Heart left ventricle (tissue), 13 donors: ENCODE data around the gene TACC3.

Experiments
- POLR2A ChIP-seq, 2 donors: fragments of 450-650 bp; IDR thresholded peaks; one replicate each; pipeline ENCODE4 v1.6.1; 2017; ENCODE audit warnings: antibody characterized with exemption in 2 of 2, mild to moderate bottlenecking in 2 of 2, moderate library complexity in 2 of 2
- TF ChIP-seq, protein P1 (sequence below), 12 donors: fragments of 200-600 bp; sonication (generic) in 4 of 12; IDR thresholded peaks; one replicate each; pipeline versions ENCODE4 v1.5.0 to v1.8.0; 2018 to 2022; ENCODE audit warnings: antibody characterized with exemption in 12 of 12, mild to moderate bottlenecking in 5 of 12
- donor health status: ischemic (EF 13 %, LVEDD 7.1; RV severe dilation, severe dysfunction).
- donor health status: DM: no; HTN: yes; CAD: no.
- donor health status: DM: no; HTN: no; CAD: no.
- donor health status: ischemic (EF 25% LVEDD 6.9; RV normal size, moderate dysfunction).
- donor health status: ischemic (EF 25% LVEDD 5.7; RV mildly dilated, moderate dysfunction).
- donor health status: ischemic (EF 35%, LVEDD 5.7; RV mildly dilated, moderate dysfunction).
- donor health status: nonischemic (EF 11% LVEDD 7.7; RV severe dilation, severe dysfunction).
- donor health status: DM: yes; HTN: yes; CAD: no.
- donor health status: PGD.
- donor health status: ischemic (EF 29% LVEDD 5.4; RV normal size, mild dysfunction).
- donor health status: nonischemic (EF 23%, LVEDD 6.1; RV moderate dilation, normal function).

DNA sequence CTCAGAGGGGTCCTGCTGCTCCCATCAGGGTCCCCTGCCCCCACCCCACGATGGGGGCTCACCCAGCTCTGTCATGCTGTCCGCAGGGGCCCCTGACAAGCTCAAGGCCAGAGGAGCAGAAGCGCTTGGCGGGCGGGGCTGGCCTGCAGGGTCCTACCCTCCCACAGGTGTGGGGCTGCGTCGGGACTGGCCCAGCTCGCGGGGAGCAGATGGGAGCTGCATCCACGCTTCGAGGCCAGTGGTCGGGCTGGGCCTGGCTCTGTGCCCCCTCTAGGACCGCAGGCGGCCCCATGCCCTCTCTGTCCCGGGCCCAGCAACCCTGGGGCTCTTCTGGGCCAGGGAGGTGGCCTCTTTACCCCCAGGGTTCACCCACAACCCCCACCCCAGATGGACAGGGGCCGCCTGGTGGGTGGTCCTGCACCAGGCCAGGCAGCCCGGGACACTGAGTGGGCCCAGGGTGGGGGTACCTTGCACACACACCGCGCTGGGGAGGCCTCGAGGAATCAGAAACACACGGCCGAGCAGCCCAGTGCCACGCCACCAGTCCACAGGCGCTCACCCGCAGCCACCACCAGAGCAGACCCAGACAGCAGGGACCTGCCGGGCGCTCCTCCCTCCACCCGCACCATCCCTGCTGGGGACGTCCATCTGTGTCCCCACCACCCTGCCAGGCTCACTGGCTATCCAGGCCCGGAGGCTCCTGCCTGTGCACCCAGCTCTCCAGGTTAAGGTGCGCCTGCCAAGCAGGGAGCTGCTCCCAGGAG, 30.0 kb downstream of the TACC3 start:
- TF ChIP-seq, protein P1, sequence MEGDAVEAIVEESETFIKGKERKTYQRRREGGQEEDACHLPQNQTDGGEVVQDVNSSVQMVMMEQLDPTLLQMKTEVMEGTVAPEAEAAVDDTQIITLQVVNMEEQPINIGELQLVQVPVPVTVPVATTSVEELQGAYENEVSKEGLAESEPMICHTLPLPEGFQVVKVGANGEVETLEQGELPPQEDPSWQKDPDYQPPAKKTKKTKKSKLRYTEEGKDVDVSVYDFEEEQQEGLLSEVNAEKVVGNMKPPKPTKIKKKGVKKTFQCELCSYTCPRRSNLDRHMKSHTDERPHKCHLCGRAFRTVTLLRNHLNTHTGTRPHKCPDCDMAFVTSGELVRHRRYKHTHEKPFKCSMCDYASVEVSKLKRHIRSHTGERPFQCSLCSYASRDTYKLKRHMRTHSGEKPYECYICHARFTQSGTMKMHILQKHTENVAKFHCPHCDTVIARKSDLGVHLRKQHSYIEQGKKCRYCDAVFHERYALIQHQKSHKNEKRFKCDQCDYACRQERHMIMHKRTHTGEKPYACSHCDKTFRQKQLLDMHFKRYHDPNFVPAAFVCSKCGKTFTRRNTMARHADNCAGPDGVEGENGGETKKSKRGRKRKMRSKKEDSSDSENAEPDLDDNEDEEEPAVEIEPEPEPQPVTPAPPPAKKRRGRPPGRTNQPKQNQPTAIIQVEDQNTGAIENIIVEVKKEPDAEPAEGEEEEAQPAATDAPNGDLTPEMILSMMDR (IDR thresholded peaks at IDR 0.05) = no peak
- no peak for TF ChIP-seq POLR2A (IDR thresholded peaks at IDR 0.05)
